AG04449 (cell line): ENCODE results near the gene ADORA3.

ENCODE experiments used
- CTCF ChIA-PET: fragments of 350-600 bp; formaldehyde crosslinking; extraction: SDS; loops from one replicate; lab custom pipeline; 2021; ENCODE audit warnings: antibody characterized with exemption; lab: Yijun Ruan, JAX
- POLR2A ChIA-PET: fragments of 400-600, 350-600 bp; formaldehyde crosslinking; extraction: SDS; loops from one replicate; lab custom pipeline; 2020; ENCODE audit warnings: antibody characterized with exemption, inconsistent platforms; lab: Yijun Ruan, JAX
- DNase-seq: peaks from one replicate; pipeline ENCODE4 v3.0.0-alpha.2; 2010; ENCODE audit warnings: low read depth, low spot score
- H3K4me3 ChIP-seq: 2 replicates; pipeline ENCODE4 v1.5.1; 2011; ENCODE audit warnings: low read depth, mild to moderate bottlenecking, control low read depth, low read length
- TF ChIP-seq, protein P1 (sequence below): IDR thresholded peaks from one replicate; pipeline ENCODE4 v1.5.1; 2011; ENCODE audit warnings: mild to moderate bottlenecking, moderate library complexity, low read length, control low read depth, inconsistent platforms; ENCODE audit not compliant: insufficient read depth; ENCODE audit errors: missing control alignments

ADORA3 gene

DNA sequence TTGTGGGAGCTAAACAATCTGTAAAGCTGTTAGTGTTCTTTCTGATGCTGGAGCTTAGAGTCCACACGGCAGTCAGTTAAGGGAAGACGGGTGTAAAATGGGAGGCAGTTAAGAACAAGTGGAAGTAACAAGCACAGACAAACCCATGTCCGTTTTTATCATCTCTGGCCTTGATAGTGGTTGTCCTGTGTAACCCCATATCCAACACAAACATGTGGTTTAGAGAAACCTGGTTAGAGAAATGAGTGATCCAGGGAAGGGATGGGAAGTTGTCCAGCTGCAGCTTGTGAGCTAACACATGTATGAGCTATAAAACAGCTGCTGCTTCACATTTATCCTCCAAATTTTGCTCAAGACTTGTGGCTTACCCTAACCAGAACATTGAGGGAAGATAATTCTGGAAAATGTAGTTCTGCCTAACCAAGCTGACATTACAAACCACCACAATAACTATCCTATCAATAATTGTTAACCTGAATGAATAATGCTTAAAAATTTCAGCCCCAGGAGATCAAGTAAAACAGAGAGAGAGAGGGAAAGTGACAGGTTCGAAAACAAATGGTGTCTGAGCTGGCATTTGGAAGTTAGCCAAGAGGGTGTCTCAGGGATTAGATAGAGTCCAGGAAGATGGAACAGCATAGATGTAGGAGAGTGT is 40.3 kb downstream of the ADORA3 start:
- POLR2A ChIA-PET = interaction anchor here (0.6 to 1.0 kb wide), 3 partner anchors 10 to 201 kb away, joined by 3 read pairs; no protein-coding TSS in a partner anchor
- TF ChIP-seq, protein P1, sequence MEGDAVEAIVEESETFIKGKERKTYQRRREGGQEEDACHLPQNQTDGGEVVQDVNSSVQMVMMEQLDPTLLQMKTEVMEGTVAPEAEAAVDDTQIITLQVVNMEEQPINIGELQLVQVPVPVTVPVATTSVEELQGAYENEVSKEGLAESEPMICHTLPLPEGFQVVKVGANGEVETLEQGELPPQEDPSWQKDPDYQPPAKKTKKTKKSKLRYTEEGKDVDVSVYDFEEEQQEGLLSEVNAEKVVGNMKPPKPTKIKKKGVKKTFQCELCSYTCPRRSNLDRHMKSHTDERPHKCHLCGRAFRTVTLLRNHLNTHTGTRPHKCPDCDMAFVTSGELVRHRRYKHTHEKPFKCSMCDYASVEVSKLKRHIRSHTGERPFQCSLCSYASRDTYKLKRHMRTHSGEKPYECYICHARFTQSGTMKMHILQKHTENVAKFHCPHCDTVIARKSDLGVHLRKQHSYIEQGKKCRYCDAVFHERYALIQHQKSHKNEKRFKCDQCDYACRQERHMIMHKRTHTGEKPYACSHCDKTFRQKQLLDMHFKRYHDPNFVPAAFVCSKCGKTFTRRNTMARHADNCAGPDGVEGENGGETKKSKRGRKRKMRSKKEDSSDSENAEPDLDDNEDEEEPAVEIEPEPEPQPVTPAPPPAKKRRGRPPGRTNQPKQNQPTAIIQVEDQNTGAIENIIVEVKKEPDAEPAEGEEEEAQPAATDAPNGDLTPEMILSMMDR = no peak
- DNase-seq = no peak
- H3K4me3 ChIP-seq = no peak overlapping the region
- CTCF ChIA-PET = interaction anchor here (0.6 to 2.4 kb wide), 6 partner anchors 8 to 304 kb away, joined by 3 to 10 read pairs (median 4); no protein-coding TSS in a partner anchor

DNA sequence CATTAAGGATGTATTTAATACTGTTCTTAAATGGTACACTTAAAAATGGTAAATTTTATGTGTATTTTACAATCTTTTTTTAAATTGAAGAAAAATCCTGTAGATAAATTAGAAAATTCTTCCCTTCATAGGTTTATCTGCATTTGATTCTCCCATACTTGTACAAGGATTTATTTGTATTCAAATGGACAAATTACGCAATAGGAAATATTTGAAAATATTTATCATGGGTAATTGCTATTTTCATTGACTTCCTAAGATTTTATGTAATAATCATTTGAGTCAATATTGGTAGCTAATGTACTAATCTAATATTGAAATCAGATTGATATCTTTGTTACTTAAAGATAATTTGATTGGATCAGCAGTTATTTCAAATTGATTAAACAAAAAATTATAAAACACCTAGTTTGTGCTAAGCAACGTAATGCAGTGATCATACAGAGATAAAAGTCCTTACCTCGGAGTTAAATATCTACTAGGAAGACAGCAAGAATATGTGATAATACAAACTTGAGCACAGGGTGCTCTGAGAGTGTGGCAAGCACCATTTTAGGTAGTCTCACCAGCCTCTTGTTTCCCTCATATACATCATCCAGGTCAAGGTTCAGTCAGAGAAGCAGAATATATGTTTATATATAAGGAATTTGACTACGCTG is 40.9 kb downstream of the ADORA3 start:
- no peak overlapping the region for H3K4me3 ChIP-seq
- ChIA-PET CTCF (interaction anchor here (0.6 to 2.4 kb wide), 6 partner anchors 8 to 305 kb away, joined by 3 to 10 read pairs (median 4); no protein-coding TSS in a partner anchor), POLR2A (interaction anchor here (1.0 kb wide), 1 partner anchor 9 kb away, joined by 3 read pairs; no protein-coding TSS in a partner anchor)
- TF ChIP-seq, protein P1 = no peak
- DNase-seq = no peak

DNA sequence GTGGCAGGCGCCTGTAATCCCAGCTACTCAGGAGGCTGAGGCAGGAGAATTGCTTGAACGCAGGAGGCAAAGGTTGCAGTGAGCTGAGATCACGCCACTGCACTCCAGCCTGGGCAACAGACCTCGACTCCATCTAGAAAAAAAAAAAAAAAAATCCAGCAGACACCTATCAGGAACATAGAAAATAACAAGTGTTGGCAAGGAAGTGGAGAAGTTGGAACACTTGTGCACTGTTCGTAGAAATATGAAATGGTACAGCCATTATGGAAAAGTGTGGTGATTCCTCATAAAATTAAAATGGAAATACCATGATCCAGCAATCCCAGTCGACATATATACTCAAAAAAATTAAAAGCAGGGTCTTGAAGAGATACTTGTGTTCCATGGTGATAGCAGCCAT is 41.7 kb downstream of the ADORA3 start:
- POLR2A ChIA-PET = no interaction called here
- TF ChIP-seq, protein P1 = no peak
- DNase-seq = no peak
- H3K4me3 ChIP-seq = no peak overlapping the region
- CTCF ChIA-PET = interaction anchor here (2.4 kb wide), 1 partner anchor 47 kb away, joined by 10 read pairs; no protein-coding TSS in a partner anchor

DNA sequence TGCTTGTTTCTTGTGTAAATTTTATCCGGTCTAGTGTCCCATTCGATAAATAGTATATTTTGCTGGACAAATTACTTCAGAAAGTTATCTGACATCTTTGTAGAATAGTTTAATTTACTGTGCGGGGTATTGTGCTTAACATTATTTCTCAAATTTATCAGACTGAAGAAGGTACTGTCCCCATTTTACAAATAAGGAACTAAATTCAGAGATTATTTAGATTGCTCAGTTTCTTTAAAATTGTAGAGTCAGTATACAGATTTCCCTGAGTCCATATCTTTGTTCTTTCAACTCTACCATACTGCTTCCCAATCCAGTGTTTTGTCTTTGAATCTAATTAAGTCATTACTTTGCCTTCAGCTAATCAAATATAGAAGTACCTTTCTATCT is 47.8 kb downstream of the ADORA3 start:
- POLR2A ChIA-PET = no interaction called here
- TF ChIP-seq, protein P1 = no peak
- CTCF ChIA-PET = no interaction called here
- no peak for DNase-seq
- H3K4me3 ChIP-seq = no peak overlapping the region

DNA sequence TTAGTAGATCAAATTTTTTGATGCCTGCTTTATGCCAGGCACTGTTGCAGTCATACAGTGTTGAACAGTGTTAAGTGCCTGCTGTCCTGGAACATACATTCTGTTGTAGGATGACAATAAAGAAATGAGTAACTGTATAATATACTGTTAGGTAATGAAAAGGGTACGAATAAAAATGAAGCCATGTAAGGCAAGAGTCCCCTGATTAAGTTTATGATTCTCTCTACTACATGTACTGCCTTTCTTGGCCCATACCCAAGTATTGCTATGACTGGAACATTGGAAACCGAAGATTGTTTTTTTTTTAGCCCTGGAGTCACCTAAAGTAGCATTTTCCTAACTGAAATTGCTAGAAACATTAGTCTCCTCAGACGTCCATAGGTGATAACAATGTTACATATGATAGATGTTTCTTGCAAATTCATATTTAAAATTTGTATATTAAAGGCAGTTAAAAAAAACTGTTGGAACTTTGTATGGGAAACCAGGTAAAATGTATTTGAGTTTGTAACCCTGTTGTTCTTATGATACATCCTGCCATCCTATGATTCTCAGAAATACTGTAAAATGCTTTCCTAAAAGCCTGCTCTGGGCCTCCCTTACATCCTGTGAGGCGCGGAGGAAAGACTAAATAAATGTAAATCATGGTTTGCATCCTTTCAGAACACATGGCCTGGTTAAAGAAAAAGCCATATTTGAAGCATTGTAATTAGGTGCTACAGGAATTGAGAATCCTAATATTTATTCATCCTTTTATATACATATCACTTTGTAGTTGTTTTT is 48.4 kb downstream of the ADORA3 start:
- CTCF ChIA-PET = interaction anchor here (1.5 kb wide), 1 partner anchor 27 kb away, joined by 4 read pairs; no protein-coding TSS in a partner anchor

More for the DNA sequence above, 48.4 kb downstream of the ADORA3 start:
- H3K4me3 ChIP-seq = no peak overlapping the region
- POLR2A ChIA-PET = no interaction called here
- TF ChIP-seq, protein P1 = no peak
- no peak for DNase-seq
